DMS53 (cell line): ENCODE data around the gene METRN.
A peak's percentile ranks its signal among the peaks of the same experiment; 100 is the strongest.

Experiments
- DNase-seq: peaks from one replicate; lab custom pipeline; 2025; lab: John Stamatoyannopoulos, UW

The METRN gene

GRCh38 chr16:760065-760464, 45.1 kb downstream of the METRN start:
- no peak for DNase-seq

- DNase-seq, result no peak
Measured at GRCh38 chr16:760545-761343, 45.8 kb downstream of the METRN start, which contains the start of gene MSLN. MSLN (plus strand) TSS chr16:760734; CDS start chr16:762681, 1,947 bp downstream.

GRCh38 chr16:761625-762513, 47.0 kb downstream of the METRN start:
- no peak for DNase-seq

- no peak for DNase-seq
Measured at GRCh38 chr16:762595-763268, 47.8 kb downstream of the METRN start.

GRCh38 chr16:763369-764183, 48.7 kb downstream of the METRN start:
- peak; percentile 28 for DNase-seq

- DNase-seq, result no peak
Measured at GRCh38 chr16:764184-764750, 49.3 kb downstream of the METRN start.

- no peak for DNase-seq
Measured at GRCh38 chr16:764848-765487, 50.0 kb downstream of the METRN start.

GRCh38 chr16:765488-765865, 50.6 kb downstream of the METRN start:
- DNase-seq, result no peak

- peak; percentile 31 for DNase-seq
Measured at GRCh38 chr16:766008-766819, 51.3 kb downstream of the METRN start.

GRCh38 chr16:766820-767640, 52.1 kb downstream of the METRN start:
- no peak for DNase-seq

GRCh38 chr16:767743-768235, 52.9 kb downstream of the METRN start:
- no peak for DNase-seq

GRCh38 chr16:768428-768827, 53.5 kb downstream of the METRN start:
- peak; percentile 18 for DNase-seq
